Measurements from ENCODE around the gene SSH2.

DNA sequence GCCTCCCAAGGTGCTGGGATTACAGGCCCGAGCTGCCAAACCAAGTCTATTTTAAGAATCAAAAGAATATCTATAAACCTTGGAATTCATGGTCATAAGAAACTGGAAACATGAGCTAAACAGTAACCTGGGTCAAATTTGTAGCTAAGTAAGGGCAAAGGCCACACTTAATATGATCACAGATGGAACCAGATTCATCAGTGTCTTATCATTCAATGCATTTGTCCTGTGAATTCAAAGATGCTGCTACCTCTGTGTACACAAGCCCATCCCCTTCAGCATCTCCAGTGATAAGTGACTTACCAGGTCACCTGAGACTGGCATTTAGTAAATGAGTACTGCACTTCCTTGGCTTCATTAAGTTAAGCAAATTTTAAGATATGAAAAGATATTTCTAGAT lies 108.1 kb downstream of the SSH2 start:
- TF ChIP-seq, protein P1, sequence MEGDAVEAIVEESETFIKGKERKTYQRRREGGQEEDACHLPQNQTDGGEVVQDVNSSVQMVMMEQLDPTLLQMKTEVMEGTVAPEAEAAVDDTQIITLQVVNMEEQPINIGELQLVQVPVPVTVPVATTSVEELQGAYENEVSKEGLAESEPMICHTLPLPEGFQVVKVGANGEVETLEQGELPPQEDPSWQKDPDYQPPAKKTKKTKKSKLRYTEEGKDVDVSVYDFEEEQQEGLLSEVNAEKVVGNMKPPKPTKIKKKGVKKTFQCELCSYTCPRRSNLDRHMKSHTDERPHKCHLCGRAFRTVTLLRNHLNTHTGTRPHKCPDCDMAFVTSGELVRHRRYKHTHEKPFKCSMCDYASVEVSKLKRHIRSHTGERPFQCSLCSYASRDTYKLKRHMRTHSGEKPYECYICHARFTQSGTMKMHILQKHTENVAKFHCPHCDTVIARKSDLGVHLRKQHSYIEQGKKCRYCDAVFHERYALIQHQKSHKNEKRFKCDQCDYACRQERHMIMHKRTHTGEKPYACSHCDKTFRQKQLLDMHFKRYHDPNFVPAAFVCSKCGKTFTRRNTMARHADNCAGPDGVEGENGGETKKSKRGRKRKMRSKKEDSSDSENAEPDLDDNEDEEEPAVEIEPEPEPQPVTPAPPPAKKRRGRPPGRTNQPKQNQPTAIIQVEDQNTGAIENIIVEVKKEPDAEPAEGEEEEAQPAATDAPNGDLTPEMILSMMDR (IDR thresholded peaks at IDR 0.05): no peak
- TF ChIP-seq POLR2A (IDR thresholded peaks at IDR 0.05) (no peak), POLR2AphosphoS5 (IDR thresholded peaks at IDR 0.05) (no peak)
